ENCODE measurements around the gene COX4I2.
"Not testable (repeated sequence)": the region's sequence is repeated elsewhere in the genome, so short reads cannot be mapped to it uniquely, and the experiment has no call there.

The COX4I2 gene

DNA sequence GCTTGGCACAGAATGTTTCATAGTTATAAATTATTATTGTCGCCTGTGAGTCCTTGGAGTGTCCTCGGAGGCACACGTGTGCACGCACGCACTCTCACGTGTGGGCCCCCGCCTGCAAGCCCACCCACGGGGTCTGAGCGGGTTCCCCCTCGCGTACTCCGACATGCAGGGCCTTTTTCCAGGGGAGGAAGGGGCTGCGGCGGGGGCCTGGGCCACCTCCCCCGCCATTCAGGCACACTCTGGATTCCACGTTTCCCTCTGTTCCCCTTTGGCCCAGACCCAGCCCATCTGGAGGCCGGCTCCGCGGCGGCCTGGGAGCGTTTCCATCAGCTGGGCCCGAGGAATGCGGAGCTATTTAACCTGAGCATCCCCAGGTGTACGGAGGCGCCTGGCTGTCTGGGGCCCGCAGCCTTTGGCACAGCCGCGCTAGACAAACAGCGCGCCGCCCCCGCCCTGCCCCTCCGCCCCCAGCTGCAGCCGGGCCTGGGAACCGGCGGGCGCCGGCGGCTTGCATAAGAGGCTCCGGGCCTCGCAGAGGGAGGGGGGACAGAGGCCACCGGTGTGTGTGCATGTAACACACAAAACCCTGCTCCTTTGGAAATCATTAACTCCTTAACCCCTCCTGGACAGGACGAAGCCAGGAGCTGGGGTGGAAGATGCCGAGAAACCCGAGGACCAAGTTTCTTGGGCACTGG is 29.3 kb upstream of the COX4I2 start:
- DNase-seq: no peak

DNA sequence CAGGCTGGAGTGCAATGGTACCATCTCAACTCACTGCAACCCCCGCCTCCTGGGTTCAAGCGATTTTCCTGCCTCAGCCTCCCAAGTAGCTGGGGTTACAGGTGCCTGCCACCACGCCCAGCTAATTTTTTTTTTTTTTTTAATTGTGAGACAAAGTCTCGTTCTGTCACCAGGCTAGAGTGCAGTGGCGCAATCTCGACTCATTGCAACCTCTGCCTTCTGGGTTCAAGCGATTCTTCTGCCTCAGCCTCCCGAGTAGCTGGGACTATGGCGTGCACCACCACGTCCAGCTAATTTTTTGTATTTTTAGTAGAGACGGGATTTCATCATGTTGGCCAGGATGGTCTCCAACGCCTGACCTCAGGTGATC is 25.5 kb upstream of the COX4I2 start:
- DNase-seq: not testable (repeated sequence)

DNA sequence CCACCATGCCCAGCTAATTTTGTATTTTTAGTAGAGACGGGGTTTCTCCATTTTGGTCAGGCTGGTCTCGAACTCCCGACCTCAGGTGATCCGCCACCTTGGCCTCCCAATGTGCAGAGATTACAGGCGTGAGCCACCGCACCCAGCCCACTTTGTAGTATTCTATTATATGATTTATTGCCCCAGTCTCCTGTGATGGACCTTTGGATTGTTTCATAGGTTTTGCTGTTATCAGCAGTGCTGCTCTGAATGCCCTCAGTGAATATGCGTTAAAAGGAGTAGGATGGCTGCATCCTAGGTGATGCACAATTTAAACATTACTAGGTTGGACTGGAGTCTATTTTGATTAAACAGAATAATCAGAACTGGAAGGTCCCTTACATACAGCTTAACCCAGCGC is 22.3 kb upstream of the COX4I2 start:
- no peak for DNase-seq

DNA sequence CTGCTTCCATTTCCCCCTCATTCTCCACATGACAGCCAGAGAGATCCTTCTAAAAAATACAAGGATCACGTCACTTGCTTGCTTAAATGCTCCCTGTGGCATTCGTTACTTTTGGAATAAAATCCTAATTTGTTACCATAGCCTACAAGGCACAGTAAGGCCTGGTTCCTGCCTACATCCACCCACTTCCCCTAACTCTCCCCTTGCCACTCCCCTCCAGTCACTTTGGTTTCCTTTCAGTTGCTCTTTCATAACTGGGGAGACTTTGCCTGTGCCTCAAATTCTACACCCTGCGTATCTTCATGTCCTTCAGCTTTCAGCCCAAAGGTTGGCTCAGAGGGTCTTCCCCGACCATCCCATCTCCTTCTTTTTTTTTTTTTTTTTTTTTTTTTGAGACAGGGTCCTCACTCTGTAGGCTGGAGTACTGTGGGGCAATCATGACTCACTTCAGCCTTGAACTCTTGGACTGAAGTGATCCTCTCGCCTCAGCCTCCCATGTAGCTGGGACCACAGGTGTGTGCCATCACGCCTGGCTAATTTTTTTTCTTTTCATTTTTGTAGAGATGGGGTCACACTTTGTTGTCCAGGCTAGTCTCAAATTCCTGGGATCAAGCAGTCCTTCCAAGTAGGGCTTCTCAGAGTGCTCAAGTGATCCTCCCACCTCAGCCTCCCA is 20.1 kb upstream of the COX4I2 start:
- no peak for DNase-seq

DNA sequence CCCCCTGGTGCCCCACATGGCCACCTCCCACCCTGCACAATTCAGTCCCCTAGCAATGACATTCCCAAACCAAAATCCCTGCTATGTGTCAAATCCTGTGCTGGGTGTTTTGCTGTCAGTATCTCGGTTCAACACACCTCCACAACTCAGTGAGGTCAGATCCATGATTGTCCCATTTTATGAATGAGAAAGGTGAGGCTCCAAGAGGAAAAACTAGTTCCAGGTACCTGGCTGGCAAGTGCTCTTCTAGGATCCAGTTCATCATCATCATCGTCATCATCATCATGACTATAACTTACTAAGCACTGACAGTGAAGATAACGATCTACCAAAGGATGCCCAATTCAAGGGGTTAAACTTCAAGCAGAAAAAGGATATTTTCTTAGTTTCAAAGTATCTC is 17.5 kb upstream of the COX4I2 start:
- DNase-seq: no peak

DNA sequence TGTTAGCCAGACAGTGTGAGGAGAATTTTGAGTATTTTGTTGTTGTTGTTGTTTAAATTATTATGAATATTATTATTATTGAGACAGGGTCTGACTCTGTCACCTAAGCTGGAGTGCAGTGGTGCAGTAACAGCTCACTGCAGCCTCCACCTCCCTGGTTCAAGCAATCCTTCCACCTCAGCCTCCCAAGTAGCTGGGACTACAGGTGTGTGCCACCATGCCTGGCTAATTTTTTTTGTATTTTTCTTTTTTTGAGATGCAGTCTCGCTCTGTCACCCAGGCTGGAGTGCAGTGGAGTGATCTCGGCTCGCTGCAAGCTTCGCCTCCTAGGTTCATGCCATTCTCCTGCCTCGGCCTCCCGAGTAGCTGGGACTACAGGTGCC is 14.6 kb upstream of the COX4I2 start:
- DNase-seq: not testable (repeated sequence)

DNA sequence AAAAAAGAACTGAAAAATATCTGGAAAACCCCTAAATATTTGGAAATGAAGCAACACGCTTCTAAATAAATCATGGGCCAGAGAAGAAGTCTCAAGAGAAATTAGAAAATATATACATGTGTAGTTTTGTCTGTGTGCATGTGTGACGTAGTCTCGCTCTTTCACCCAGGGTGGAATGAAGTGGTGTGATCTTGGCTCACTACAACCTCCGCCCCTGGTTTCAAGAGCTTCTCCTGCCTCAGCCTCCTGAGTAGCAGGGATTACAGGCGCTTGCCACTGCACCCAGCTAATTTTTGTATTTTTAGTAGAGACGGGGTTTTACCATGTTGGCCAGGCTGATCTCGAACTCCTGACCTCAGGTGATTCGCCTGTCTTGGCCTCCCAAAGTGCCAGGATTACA is 11.2 kb upstream of the COX4I2 start:
- not testable (repeated sequence) for DNase-seq

DNA sequence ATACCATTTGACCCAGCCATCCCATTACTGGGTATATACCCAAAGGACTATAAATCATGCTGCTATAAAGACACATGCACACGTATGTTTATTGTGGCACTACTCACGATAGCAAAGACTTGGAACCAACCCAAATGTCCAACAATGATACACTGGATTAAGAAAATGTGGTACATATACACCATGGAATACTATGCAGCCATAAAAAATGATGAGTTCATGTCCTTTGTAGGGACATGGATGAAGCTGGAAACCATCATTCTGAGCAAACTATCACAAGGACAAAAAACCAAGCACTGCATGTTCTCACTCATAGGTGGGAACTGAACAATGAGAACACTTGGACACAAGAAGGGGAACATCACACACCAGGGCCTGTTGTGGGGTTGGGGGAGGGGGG is 9.7 kb upstream of the COX4I2 start:
- DNase-seq: not testable (repeated sequence)

DNA sequence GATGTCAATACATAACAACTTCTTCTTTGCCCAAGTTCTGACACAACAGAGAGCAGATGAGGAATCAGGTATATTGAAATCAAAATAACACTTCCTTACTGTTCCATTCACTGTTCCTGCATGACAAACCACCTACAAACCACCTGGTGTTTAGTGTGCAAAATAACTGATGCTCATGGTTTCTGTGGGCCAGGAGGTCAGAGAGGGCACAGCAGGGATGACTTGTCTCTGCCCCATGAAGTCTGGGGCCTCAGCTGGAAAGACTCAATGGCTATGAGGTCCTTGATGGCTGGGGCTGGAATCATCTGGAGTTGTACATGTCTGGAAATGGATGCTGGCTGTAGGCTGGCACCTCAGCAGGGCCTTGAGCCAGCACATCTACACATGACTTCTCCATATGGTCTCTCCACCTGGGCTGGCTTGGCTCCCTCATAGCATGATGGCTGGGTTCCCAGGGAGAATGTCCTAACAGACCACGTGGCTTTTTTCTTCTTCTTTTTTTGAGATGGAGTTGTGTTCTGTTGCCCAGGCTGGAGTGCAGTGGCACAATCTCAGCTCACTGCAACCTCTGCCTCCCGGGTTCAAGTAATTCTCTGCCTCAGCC is 7.4 kb upstream of the COX4I2 start:
- DNase-seq: no peak

DNA sequence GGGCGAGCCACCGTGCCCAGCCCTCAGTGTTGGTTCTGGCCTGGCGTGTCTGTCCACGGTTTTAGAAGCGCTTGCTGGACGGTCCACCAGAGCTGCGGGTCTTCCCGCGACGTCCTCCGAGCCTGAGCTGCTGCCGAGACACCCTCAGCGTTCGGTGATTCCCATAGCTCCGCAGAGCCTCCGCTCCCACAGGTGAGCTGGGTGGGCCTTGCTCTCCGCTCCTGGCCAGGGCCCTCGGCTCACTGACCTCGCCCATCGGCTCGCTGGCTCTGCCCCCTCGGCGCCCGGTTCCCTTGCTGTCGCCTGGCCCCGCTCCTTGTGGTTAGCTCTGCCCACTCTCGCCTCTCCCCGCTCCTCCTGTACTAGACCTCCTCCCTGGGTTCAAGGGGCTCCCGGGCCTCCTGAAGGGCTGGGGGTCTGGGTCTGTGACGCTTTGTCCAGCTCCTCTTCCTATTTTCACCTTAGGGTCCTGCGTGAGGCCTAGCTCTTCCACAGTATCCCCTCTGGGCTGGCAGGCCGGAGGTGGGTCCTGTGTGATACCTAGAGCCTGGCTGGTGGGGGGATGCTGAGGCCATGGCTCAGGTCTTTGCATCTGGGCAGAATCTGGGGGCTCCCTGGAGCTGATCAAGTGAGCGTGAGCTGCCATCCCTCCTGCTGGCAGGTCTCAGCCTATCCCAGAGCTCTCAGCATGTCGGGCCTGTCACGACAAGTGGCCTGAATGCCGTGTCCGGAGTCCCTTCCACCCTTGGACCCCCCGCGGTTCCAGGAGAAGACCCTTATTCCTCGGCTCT is 5.0 kb upstream of the COX4I2 start:
- no peak for DNase-seq

DNA sequence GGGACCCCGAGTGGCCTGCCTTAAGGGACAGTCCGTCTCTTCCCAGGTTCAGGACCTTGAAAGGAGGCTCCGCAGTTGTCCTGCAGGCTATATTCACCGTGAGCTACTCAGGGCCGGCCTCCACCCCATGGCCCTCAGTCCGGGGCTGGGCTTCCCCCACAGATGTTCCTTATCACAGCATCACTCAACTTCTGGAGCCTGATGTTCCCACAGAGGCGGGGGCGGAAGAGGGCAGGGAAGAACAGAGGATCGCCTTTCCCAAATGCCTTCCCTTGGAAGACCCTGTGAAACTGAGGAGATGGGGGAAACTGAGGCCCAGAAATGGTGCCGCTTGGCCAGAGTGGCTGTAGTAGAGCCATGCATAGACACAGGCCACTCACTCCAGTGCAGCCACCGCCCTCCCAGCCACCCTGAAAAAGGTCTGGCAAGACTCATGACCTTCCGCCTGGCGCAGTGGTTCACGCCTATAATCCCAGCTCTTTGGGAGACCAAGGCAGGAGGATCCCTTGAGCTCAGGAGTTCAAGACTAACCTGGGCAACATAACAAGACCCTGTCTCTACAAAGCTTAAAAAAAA is 4.3 kb upstream of the COX4I2 start:
- DNase-seq: no peak

DNA sequence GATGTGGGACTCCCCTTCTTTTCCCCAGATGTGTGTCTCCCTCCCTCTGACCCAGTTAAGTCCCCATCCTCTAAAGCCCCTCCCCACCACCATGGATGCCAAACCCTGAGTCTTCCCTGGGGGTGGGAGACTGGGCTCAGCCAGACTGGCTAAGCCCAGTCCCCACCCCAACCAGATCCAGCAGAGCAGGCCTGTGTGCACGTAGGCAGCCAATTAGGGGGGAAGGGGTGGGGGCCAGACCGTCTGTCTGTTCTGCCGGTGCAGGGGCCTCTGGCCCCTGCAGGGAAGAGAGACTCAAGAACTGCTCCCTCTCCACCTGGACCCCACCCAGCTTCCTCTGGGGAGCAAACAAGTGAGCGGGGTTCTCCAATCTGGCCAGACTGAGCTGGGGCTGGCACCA is 605 bp downstream of the COX4I2 start:
- no peak for DNase-seq

DNA sequence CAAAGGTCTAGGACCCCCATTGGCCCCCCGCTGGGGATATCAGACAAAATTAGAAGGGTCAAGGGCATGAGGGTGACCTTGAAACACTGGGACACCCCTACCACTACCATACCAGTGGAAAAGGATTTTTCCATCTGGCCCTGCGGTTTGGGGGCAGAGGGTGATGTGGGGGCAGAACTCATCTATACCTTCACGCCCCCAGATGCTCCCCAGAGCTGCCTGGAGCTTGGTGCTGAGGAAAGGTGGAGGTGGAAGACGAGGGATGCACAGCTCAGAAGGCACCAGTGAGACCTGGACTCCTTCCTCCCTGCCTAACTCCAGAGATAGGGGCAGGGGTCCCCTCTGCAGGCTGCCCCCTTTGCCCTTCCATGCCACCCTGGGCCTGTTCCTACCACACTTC is 1.1 kb downstream of the COX4I2 start:
- DNase-seq: no peak

DNA sequence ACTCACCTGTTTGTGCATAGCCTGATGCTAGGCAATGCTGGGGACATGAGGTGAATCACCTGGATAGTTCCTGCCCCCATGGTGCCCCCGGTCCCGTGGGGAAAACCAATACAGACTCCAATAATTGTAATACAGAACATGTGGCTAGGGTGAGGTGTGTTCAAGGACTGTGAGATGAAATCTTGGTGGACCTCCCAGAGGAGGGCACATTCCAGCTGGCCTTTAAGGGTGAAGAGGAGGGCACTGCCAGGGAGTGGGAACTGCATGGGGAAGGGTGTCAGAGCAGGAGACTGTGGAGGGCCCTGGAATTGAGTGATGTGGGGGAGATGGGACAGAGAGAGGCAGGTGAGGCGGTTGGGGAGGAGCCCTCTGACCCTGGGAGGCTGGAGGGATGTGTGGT is 2.5 kb downstream of the COX4I2 start:
- no peak for DNase-seq

DNA sequence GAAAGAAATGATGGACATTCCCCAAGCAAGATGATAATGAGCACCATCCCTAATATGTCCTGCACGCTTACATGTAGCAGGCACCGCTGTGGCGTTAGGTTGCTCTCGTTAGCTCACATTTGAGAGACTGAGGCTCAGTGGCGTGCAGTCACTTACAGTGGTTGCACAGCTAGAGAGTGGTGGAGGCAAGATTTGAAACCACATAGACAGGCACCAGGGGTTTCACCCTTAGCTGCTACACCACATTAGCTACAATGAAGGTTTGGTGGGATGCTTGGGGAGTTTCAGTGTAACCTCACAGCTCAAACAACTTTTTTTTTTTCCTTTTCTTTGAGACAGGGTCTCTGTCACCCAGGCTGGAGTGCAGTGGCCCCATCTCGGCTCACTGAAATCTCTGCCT is 3.7 kb downstream of the COX4I2 start:
- DNase-seq: no peak

DNA sequence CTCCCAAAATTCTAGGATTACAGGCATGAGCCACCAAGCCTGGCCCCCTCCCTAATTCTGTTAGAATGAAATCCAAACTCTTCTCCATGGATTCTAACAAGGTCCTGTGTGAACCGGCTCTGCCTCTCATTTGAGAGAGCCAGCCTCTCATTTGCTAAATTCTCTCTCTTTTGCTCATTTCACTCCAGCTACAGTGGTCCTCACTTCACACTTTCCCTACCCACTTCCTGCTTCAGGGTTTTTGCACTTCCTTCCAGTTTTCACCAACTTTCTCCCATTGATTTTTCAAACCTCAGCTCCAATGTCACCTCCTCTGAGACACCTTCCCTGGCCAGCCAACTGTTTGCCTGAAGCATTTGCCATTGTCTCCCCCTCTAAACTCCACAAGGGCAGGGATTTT is 5.1 kb downstream of the COX4I2 start:
- DNase-seq: peak; percentile 34

DNA sequence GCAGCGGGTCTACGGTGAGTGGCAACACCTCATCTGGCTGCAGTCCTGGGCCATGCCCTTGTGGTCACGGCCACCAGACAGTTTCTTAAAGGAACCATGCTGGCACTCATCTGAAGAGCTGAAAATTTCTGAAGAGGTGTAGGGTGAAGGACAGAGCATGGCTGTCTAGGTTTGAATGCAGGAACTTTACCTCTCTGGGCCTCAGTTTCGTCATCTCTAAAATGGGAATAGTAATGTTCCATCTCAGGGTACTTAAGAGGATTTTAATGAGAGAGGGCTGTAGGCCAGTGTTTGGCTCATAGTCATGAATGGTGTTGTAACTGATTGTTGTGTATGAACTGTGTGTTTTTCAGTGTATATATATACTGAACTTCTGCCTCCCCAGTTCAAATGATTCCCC is 5.8 kb downstream of the COX4I2 start:
- no peak for DNase-seq

DNA sequence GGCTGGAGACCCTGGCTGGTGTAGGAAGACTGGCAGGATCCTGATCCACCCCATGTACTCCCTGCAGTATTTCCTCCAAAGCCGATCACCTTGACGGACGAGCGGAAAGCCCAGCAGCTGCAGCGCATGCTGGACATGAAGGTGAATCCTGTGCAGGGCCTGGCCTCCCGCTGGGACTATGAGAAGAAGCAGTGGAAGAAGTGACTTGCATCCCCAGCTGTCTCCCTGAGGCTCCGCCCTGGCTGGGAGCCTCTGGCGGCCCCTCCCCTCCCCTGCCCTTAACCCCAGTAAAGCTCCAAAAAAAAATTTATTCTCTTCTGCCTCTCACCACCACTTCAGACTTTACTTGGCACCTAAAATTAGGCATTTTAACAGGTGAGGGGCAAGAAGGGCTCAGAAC is 7.0 kb downstream of the COX4I2 start:
- DNase-seq: no peak

DNA sequence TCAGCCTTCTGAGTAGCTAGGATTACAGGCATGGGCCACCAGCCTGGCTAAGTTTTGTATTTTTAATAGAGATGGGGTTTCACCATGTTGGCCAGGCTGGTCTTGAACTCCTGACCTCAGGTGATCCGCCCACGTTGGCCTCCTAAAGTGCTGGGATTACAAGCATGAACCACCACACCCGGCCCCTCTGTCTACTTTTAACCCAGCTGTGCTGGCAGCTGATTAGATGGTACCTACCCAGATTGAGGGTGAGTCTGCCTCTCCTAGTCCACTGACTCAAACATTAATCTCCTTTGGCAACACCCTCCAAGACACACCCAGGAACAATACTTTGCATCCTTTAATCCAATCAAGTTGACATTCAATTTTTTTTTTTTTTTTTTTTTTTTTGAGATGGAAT is 10.4 kb downstream of the COX4I2 start:
- not testable (repeated sequence) for DNase-seq

DNA sequence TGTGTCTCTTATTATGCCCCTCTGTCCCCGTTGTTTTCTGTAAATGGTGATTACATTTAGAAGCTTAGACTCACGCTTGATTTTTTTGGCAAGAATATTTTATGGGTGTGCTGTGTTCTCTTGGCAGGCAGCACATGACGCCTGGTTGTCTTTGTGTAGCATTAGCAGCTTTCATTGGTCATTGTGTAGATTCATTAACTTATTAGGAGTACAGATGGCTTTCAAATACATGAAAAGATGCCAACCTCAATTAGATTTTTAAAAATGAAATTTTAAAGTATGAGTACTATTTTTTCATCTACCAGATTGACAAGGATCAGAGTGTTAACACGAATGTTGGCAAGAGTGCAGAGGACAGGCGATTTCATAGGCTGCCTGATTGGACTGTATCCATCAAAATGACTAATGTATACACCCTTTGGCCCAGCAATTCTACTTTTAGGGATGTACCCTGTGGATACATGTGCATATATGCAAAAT is 15.2 kb downstream of the COX4I2 start:
- no peak for DNase-seq

DNA sequence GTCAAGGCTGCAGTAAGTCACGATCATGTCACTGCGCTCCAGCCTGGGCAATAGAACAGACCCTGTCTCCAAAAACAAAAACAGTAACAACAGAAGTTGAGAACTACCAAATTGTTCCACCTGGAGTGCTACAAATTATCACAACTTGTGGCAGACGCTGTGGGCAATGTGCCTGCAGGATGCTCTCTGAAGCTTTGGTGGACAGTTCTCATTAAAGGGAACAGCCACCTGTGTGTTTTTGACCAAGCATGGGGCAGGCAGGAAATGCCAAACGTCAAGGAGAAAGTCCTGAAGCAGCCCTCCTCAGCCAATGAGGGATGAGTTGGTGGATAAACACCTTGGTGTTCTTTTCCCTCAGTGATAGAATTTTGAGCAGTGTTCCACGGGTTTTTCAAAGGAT is 15.8 kb downstream of the COX4I2 start:
- DNase-seq: no peak

DNA sequence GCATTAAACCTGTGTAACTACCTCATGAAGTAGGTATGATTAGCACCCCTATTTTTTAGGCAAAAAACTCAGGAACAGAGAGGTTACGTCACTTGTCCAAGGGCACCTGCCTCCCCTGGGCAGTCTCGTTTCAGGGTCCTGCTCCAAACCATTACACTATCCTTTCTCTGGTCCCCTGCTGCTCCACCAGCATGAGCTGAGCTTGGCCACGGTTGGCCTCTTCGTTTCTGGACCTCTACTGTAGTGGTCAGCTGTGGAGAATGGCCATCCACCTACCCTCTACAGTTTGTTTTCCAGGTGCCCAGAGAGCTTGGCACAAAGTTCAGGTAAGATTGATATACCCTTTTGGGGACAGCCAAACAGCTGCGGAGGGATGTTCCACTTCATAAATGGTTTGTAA is 16.8 kb downstream of the COX4I2 start:
- DNase-seq: no peak

All from activated CD4-positive, alpha-beta T cell treated with anti-CD3 and anti-CD28 coated beads, Interleukin-10, Interleukin-2, amounts not matched to agents 100 ng/mL and 50 ng/mL, durations not matched to agents 16 hours and 8 hours (primary cell).